MV-4-11 (cell line): Measurements from ENCODE around the gene MRFAP1.
"Not testable (repeated sequence)": the region's sequence is repeated elsewhere in the genome, so short reads cannot be mapped to it uniquely, and the experiment has no call there.

Source experiments
- DNase-seq: peaks from one replicate; lab custom pipeline; 2025; lab: John Stamatoyannopoulos, UW

The MRFAP1 gene

GRCh38 chr4:6610856-6611430 is 29.5 kb upstream of the MRFAP1 start:
- DNase-seq = no peak

- DNase-seq = no peak
These were observed 27.4 kb upstream of the MRFAP1 start for GRCh38 chr4:6612961-6613675.

GRCh38 chr4:6613676-6614651 is 26.5 kb upstream of the MRFAP1 start:
- no peak for DNase-seq

GRCh38 chr4:6614701-6615230 is 25.7 kb upstream of the MRFAP1 start:
- DNase-seq = no peak

- no peak for DNase-seq
These were observed 24.1 kb upstream of the MRFAP1 start for GRCh38 chr4:6616087-6616995.

- DNase-seq = no peak
These were observed 23.2 kb upstream of the MRFAP1 start for GRCh38 chr4:6617246-6617645.

GRCh38 chr4:6618386-6619115 is 21.9 kb upstream of the MRFAP1 start:
- DNase-seq = no peak

- no peak for DNase-seq
These were observed 21.4 kb upstream of the MRFAP1 start for GRCh38 chr4:6619116-6619465.

GRCh38 chr4:6619466-6620255 is 20.8 kb upstream of the MRFAP1 start:
- no peak for DNase-seq

- no peak for DNase-seq
These were observed 20.2 kb upstream of the MRFAP1 start for GRCh38 chr4:6620296-6620695.

- no peak for DNase-seq
These were observed 19.5 kb upstream of the MRFAP1 start for GRCh38 chr4:6620891-6621555.

- no peak for DNase-seq
These were observed 18.9 kb upstream of the MRFAP1 start for GRCh38 chr4:6621556-6621927.

- no peak for DNase-seq
These were observed 17.7 kb upstream of the MRFAP1 start for GRCh38 chr4:6622744-6623143.

GRCh38 chr4:6625256-6625655 is 15.2 kb upstream of the MRFAP1 start:
- DNase-seq = no peak

GRCh38 chr4:6626066-6626465 is 14.4 kb upstream of the MRFAP1 start:
- no peak for DNase-seq

- no peak for DNase-seq
These were observed 12.7 kb upstream of the MRFAP1 start for GRCh38 chr4:6627832-6628231.

GRCh38 chr4:6628484-6628883 is 12.0 kb upstream of the MRFAP1 start:
- DNase-seq = not testable (repeated sequence)

GRCh38 chr4:6632125-6632524 is 8.4 kb upstream of the MRFAP1 start:
- DNase-seq = no peak

- peak; percentile 91 for DNase-seq
These were observed 7.2 kb upstream of the MRFAP1 start for GRCh38 chr4:6633091-6633906.
